Panc1 (cell line): ENCODE results near the gene DYNLL1. TPM values are rescaled to one million over a fixed set of nuclear protein-coding genes. Genes with fewer than 3 reads are reported as not detected.

ENCODE experiments used
- ATAC-seq: fragments of 200-7000 bp; cut with Tn5 transposase; 2 replicates; pipeline ENCODE4 v1.9.1; 2020; ENCODE audit warnings: mild to moderate bottlenecking, moderate library complexity
- BruUV-seq: library from RNA; stranded (reverse); fragments of 400-500 nt; replicated peaks from 2 replicates; lab custom pipeline; 2021; lab: Mats Ljungman, UMichigan
- CTCF ChIA-PET: fragments of 300-600 bp; sonication (Branson Sonifier 250); formaldehyde crosslinking; loops from one replicate; lab custom pipeline; 2022; ENCODE audit warnings: antibody characterized with exemption; lab: Charles Lee
- POLR2A ChIA-PET: fragments of 300-600 bp; sonication (Branson Sonifier 250); formaldehyde crosslinking; loops from one replicate; lab custom pipeline; 2022; ENCODE audit warnings: antibody characterized with exemption; lab: Charles Lee
- DNase-seq: peaks from one replicate; pipeline ENCODE4 v3.0.0-alpha.2; 2010; ENCODE audit warnings: low read depth, low spot score
- H3K27ac ChIP-seq: 2 replicates; pipeline ENCODE4 v1.5.1; 2011; ENCODE audit warnings: mild to moderate bottlenecking, low read length, inconsistent platforms
- H3K27me3 ChIP-seq: fragments of 200-500 bp; sonication (Bioruptor generic); 2 replicates; pipeline ENCODE4 v1.6.0; 2014; ENCODE audit warnings: low read length, inconsistent platforms; ENCODE audit not compliant: control insufficient read depth, insufficient read depth
- H3K36me3 ChIP-seq: fragments of 200-500 bp; sonication (Bioruptor generic); 2 replicates; pipeline ENCODE4 v1.5.1; 2014; ENCODE audit warnings: inconsistent platforms, mild to moderate bottlenecking, low read length, moderate library complexity; ENCODE audit not compliant: control insufficient read depth, insufficient read depth
- H3K4me1 ChIP-seq: 2 replicates; pipeline ENCODE4 v1.5.1; 2011; ENCODE audit warnings: inconsistent platforms, mild to moderate bottlenecking, low read length, moderate library complexity; ENCODE audit not compliant: control insufficient read depth, insufficient read depth
- H3K4me3 ChIP-seq, 2 experiments: 2 replicates each; pipeline ENCODE4 v1.5.1; 2011 to 2012; ENCODE audit warnings: low read depth in 2 of 2, low read length in 2 of 2, mild to moderate bottlenecking in 2 of 2, inconsistent platforms in 1 of 2, moderate library complexity in 1 of 2
- H3K9me3 ChIP-seq: fragments of 200-500 bp; sonication (Bioruptor generic); 2 replicates; pipeline ENCODE4 v1.5.1; 2014; ENCODE audit warnings: low read depth, mild to moderate bottlenecking, inconsistent platforms, low read length, moderate library complexity; ENCODE audit not compliant: control insufficient read depth, insufficient read depth
- POLR2AphosphoS5 ChIP-seq: IDR thresholded peaks from 2 replicates; pipeline ENCODE4 v1.6.1; 2012; ENCODE audit warnings: mild to moderate bottlenecking, low read depth, low read length, moderate library complexity
- REST ChIP-seq, 2 experiments: IDR thresholded peaks; 2 replicates each; pipeline ENCODE4 v1.6.1; 2011 to 2012; ENCODE audit warnings: low read depth in 2 of 2, control low read depth in 1 of 2, low read length in 1 of 2, mild to moderate bottlenecking in 1 of 2, moderate library complexity in 1 of 2; ENCODE audit not compliant: insufficient read depth in 1 of 2
- SIN3A ChIP-seq: IDR thresholded peaks from 2 replicates; pipeline ENCODE4 v1.6.1; 2012; ENCODE audit warnings: low read depth, mild to moderate bottlenecking, low read length, moderate library complexity, borderline replicate concordance; ENCODE audit not compliant: insufficient read depth
- TCF7L2 ChIP-seq: IDR thresholded peaks from 2 replicates; pipeline ENCODE4 v1.6.1; 2011; ENCODE audit warnings: mild to moderate bottlenecking, low read depth, low read length, inconsistent platforms
- in situ Hi-C: cut with HindIII; loops from 2 replicates; pipeline ENCODE4 v1.10.0; 2016; ENCODE audit warnings: low sequenced_read_pairs, low pct_unique_long_range_greater_than_20kb
- intact Hi-C: fragments of 100-400 bp; cut with micrococcal nuclease; formaldehyde crosslinking; loops from one replicate; pipeline ENCODE4 v1.10.0; 2022; ENCODE audit not compliant: unreplicated experiment
- total RNA-seq: library from RNA; stranded (reverse); gene quantifications from one replicate; pipeline ENCODE4 v1.2.1, GENCODE V29; 2021; ENCODE audit not compliant: unreplicated experiment
- TF ChIP-seq, protein P1 (sequence below): fragments of 450-650 bp; IDR thresholded peaks from 2 replicates; pipeline ENCODE4 v1.5.1; 2017; ENCODE audit warnings: mild to moderate bottlenecking

Gene DYNLL1
- total RNA-seq, 1 experiment from 2014 or later: 482 TPM

DNA sequence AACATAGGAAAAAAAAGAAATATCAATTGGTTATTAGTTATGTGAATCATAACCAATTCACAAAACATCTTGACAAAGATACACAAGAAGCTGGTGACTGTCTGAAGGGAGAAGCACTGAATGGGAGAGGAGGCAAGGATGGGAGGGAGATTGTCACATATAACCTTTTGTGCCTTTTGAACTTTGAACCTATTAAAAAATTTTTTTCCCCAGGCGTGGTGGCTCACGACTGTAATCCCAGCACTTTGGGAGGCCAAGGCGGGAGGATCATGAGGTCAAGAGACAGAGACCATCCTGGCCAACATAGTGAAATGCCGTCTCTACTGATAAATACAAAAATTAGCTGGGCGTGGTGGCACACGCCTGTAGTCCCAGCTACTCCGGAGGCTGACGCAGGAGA is 12.6 kb downstream of the DYNLL1 start:
- Histone ChIP-seq H3K27me3 (no peaks in the 10 kb centered on the region), H3K4me1 (no peaks in the 10 kb centered on the region), H3K4me3 (no peak overlapping the region), H3K27ac (no peak overlapping the region), H3K9me3 (no peaks in the 10 kb centered on the region), H3K36me3 (no peaks in the 10 kb centered on the region)
- in situ Hi-C loops (no loop called here), intact Hi-C loops (no loop called here)
- TF ChIP-seq TCF7L2 (no peak), POLR2AphosphoS5 (no peak), SIN3A (no peak), REST (IDR thresholded peaks at IDR 0.05; ENCODE audit: insufficient read depth in 1 of 2, low read depth in 2 of 2, low read length in 1 of 2) (no peak)
- TF ChIP-seq, protein P1, sequence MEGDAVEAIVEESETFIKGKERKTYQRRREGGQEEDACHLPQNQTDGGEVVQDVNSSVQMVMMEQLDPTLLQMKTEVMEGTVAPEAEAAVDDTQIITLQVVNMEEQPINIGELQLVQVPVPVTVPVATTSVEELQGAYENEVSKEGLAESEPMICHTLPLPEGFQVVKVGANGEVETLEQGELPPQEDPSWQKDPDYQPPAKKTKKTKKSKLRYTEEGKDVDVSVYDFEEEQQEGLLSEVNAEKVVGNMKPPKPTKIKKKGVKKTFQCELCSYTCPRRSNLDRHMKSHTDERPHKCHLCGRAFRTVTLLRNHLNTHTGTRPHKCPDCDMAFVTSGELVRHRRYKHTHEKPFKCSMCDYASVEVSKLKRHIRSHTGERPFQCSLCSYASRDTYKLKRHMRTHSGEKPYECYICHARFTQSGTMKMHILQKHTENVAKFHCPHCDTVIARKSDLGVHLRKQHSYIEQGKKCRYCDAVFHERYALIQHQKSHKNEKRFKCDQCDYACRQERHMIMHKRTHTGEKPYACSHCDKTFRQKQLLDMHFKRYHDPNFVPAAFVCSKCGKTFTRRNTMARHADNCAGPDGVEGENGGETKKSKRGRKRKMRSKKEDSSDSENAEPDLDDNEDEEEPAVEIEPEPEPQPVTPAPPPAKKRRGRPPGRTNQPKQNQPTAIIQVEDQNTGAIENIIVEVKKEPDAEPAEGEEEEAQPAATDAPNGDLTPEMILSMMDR: no peak
- no peak for ATAC-seq
- DNase-seq: no peak
- POLR2A ChIA-PET: interaction anchor here (0.7 kb wide), 1 partner anchor 51 kb away, joined by 7 read pairs; no protein-coding TSS in a partner anchor
- CTCF ChIA-PET: interaction anchor here (0.5 to 0.6 kb wide), 2 partner anchors 9 to 875 kb away, joined by 4 to 6 read pairs; no protein-coding TSS in a partner anchor
- BruUV-seq: no TSS peak

GRCh38 chr12:120514002-120514401 is 18.1 kb downstream of the DYNLL1 start:
- Histone ChIP-seq H3K27me3 (no peaks in the 10 kb centered on the region), H3K27ac (no peak overlapping the region), H3K9me3 (no peaks in the 10 kb centered on the region), H3K4me1 (no peaks in the 10 kb centered on the region), H3K36me3 (no peaks in the 10 kb centered on the region), H3K4me3 (no peak overlapping the region)
- intact Hi-C loops (no loop called here), in situ Hi-C loops (no loop called here)
- ChIA-PET CTCF (no interaction called here), POLR2A (no interaction called here)
- TF ChIP-seq SIN3A: no peak
- no peak for TF ChIP-seq REST (IDR thresholded peaks at IDR 0.05; ENCODE audit: insufficient read depth in 1 of 2, low read depth in 2 of 2, low read length in 1 of 2)
- no peak for TF ChIP-seq TCF7L2
- TF ChIP-seq, protein P1: no peak
- TF ChIP-seq POLR2AphosphoS5: no peak
- no TSS peak for BruUV-seq
- no peak for ATAC-seq
- no peak for DNase-seq
